ENCODE data around the gene DPM2. TPM values are rescaled to one million over a fixed set of nuclear protein-coding genes. Genes with fewer than 3 reads are reported as not detected.

The DPM2 gene
- total RNA-seq, 1 donor from 2014 or later, result 17.7 TPM

GRCh38 chr9:127944586-127945218 is 7.0 kb upstream of the DPM2 start:
- no peak for DNase-seq (ENCODE audit: extremely low spot score in 2 of 2)
- Histone ChIP-seq H3K27me3 (no peaks in the 10 kb centered on the region), H3K9me3 (no peaks in the 10 kb centered on the region), H3K4me1 (peaks cover 47% of the 10 kb centered on the region), H3K36me3 (peaks cover 0 to 32% of the 10 kb centered on the region in 2 donors), H3K27ac (peak overlapping the region; percentile 77), H3K4me3 (no peak overlapping the region)
- TF ChIP-seq POLR2A (IDR thresholded peaks at IDR 0.05) (no peak), CTCF (IDR thresholded peaks at IDR 0.05) (no peak), POLR2AphosphoS5 (IDR thresholded peaks at IDR 0.05; ENCODE audit: insufficient read depth in 1 of 2, low read depth in 1 of 2) (no peak)
- intact Hi-C loops (cut with DNase I), result loop anchor here (5.0 kb wide), 3 partner anchors 38 to 173 kb away; partner anchors contain the start of gene EEIG1

GRCh38 chr9:127943731-127944144 is 6.1 kb upstream of the DPM2 start:
- peak in 1 of 2 donors; percentile 51 for TF ChIP-seq POLR2AphosphoS5 (IDR thresholded peaks at IDR 0.05; ENCODE audit: insufficient read depth in 1 of 2, low read depth in 1 of 2)
- TF ChIP-seq POLR2A (IDR thresholded peaks at IDR 0.05), result no peak
- TF ChIP-seq CTCF (IDR thresholded peaks at IDR 0.05), result peak; percentile 84 to 96 (median 90)
- Histone ChIP-seq H3K4me3 (no peak overlapping the region), H3K4me1 (peaks cover 46% of the 10 kb centered on the region), H3K27me3 (no peaks in the 10 kb centered on the region), H3K36me3 (peaks cover 0 to 32% of the 10 kb centered on the region in 2 donors), H3K27ac (peak overlapping the region; percentile 77), H3K9me3 (no peaks in the 10 kb centered on the region)
- no peak for DNase-seq (ENCODE audit: extremely low spot score in 2 of 2)
- intact Hi-C loops (cut with DNase I), result loop anchor here (5.0 kb wide), 3 partner anchors 39 to 174 kb away; partner anchors contain the start of gene EEIG1

GRCh38 chr9:127943011-127943662 is 5.5 kb upstream of the DPM2 start:
- Histone ChIP-seq H3K4me1 (peaks cover 52% of the 10 kb centered on the region), H3K36me3 (peaks cover 0 to 32% of the 10 kb centered on the region in 2 donors), H3K4me3 (no peak overlapping the region), H3K27me3 (no peaks in the 10 kb centered on the region), H3K27ac (peak overlapping the region; percentile 77), H3K9me3 (no peaks in the 10 kb centered on the region)
- intact Hi-C loops (cut with DNase I), result loop anchor here (5.0 kb wide), 3 partner anchors 39 to 174 kb away; partner anchors contain the start of gene EEIG1
- no peak for TF ChIP-seq CTCF (IDR thresholded peaks at IDR 0.05)
- TF ChIP-seq POLR2AphosphoS5 (IDR thresholded peaks at IDR 0.05; ENCODE audit: insufficient read depth in 1 of 2, low read depth in 1 of 2), result no peak
- no peak for TF ChIP-seq POLR2A (IDR thresholded peaks at IDR 0.05)
- no peak for DNase-seq (ENCODE audit: extremely low spot score in 2 of 2)

GRCh38 chr9:127942216-127943010 is 4.8 kb upstream of the DPM2 start:
- Histone ChIP-seq H3K4me3 (no peak overlapping the region), H3K4me1 (peaks cover 55% of the 10 kb centered on the region), H3K9me3 (no peaks in the 10 kb centered on the region), H3K27me3 (no peaks in the 10 kb centered on the region), H3K27ac (peak overlapping the region; percentile 77), H3K36me3 (peaks cover 0 to 32% of the 10 kb centered on the region in 2 donors)
- no peak for TF ChIP-seq POLR2A (IDR thresholded peaks at IDR 0.05)
- peak; percentile 57 to 91 (median 72) for TF ChIP-seq CTCF (IDR thresholded peaks at IDR 0.05)
- TF ChIP-seq POLR2AphosphoS5 (IDR thresholded peaks at IDR 0.05; ENCODE audit: insufficient read depth in 1 of 2, low read depth in 1 of 2), result peak in 1 of 2 donors; percentile 39
- DNase-seq (ENCODE audit: extremely low spot score in 2 of 2), result no peak
- intact Hi-C loops (cut with DNase I), result loop anchor here (5.0 kb wide), 3 partner anchors 40 to 175 kb away; partner anchors contain the start of gene EEIG1
